ENCODE data around the gene ALDOB.

GRCh38 chr9:101451498-101451897 lies 15.9 kb upstream of the ALDOB start:
- no peak for TF ChIP-seq CTCF (IDR thresholded peaks at IDR 0.05)
- no peak for TF ChIP-seq POLR2A (IDR thresholded peaks at IDR 0.05)

All from esophagus squamous epithelium (tissue), 4 donors.